Fibroblast of lung (primary cell): Measurements from ENCODE around the gene LYRM2. TPM values are rescaled to one million over a fixed set of nuclear protein-coding genes. Genes with fewer than 3 reads are reported as not detected.

ENCODE experiments used
- DNase-seq, 2 donors: peaks; one replicate each; pipeline versions ENCODE4 v3.0.0 to v3.0.0-alpha.2; 2010; ENCODE audit warnings: low read depth in 2 of 2
- H2AFZ ChIP-seq: 2 replicates; pipeline ENCODE4 v1.5.1; 2012; ENCODE audit warnings: low read length, control low read depth, inconsistent platforms
- H3K27ac ChIP-seq: 2 replicates; pipeline ENCODE4 v1.5.1; 2011; ENCODE audit warnings: low read length, control low read depth; ENCODE audit not compliant: insufficient read depth
- H3K27me3 ChIP-seq: 2 replicates; pipeline ENCODE4 v1.5.1; 2011; ENCODE audit warnings: mild to moderate bottlenecking, low read length; ENCODE audit not compliant: control insufficient read depth, insufficient read depth
- H3K36me3 ChIP-seq: 2 replicates; pipeline ENCODE4 v1.5.1; 2011; ENCODE audit warnings: low read length; ENCODE audit not compliant: control insufficient read depth, insufficient read depth
- H3K4me1 ChIP-seq: 2 replicates; pipeline ENCODE4 v1.5.1; 2011; ENCODE audit warnings: low read length; ENCODE audit not compliant: control insufficient read depth, insufficient read depth; ENCODE audit errors: extremely low read depth
- H3K4me2 ChIP-seq: 2 replicates; pipeline ENCODE4 v1.5.1; 2011; ENCODE audit warnings: low read length, control low read depth; ENCODE audit not compliant: insufficient read depth; ENCODE audit errors: extremely low read depth
- H3K4me3 ChIP-seq, 4 experiments: fragments of 200-600 bp in 1 of 4; sonication (generic) in 1 of 4; replicated peaks in 1 of 4; 2 replicates each; pipeline ENCODE4 v1.5.1; 2011 to 2016; ENCODE audit warnings: low read length in 4 of 4, low read depth in 3 of 4, mild to moderate bottlenecking in 3 of 4, control low read depth in 2 of 4, inconsistent platforms in 1 of 4, mixed read lengths in 1 of 4; ENCODE audit not compliant: insufficient read depth in 1 of 4; ENCODE audit errors: control extremely low read depth in 1 of 4
- H3K79me2 ChIP-seq: 2 replicates; pipeline ENCODE4 v1.5.1; 2012; ENCODE audit warnings: mild to moderate bottlenecking, low read length, inconsistent platforms; ENCODE audit not compliant: control insufficient read depth, insufficient read depth
- H3K9ac ChIP-seq: 2 replicates; pipeline ENCODE4 v1.5.1; 2011; ENCODE audit warnings: mild to moderate bottlenecking, low read length, control low read depth; ENCODE audit not compliant: insufficient read depth
- H3K9me3 ChIP-seq: 2 replicates; pipeline ENCODE4 v1.5.1; 2012; ENCODE audit warnings: low read depth, low read length; ENCODE audit not compliant: control insufficient read depth, insufficient read depth
- H4K20me1 ChIP-seq: 2 replicates; pipeline ENCODE4 v1.5.1; 2011; ENCODE audit warnings: low read length; ENCODE audit not compliant: control insufficient read depth, insufficient read depth; ENCODE audit errors: extremely low read depth
- EZH2 ChIP-seq: IDR thresholded peaks from 2 replicates; pipeline ENCODE4 v1.5.1; 2012; ENCODE audit warnings: low read length, control low read depth, mild to moderate bottlenecking; ENCODE audit errors: missing control alignments
- polyA plus RNA-seq, 2 donors: library from polyadenylated mRNA; depleted of rRNA in 1 of 2; stranded (reverse) in 1 of 2; unstranded in 1 of 2; fragments of >200 nt; gene quantifications; 2 replicates each; pipeline ENCODE4 v1.2.1, GENCODE V29; 2011 to 2012; ENCODE audit warnings: missing spikeins in 1 of 2
- total RNA-seq: library from RNA; depleted of rRNA; stranded (reverse); fragments of >200 nt; gene quantifications from 2 replicates; pipeline ENCODE4 v1.2.1, GENCODE V29; 2014
- TF ChIP-seq, protein P1 (sequence below), 2 donors: IDR thresholded peaks in 1 of 2; conservative IDR thresholded peaks in 1 of 2; 1 replicate in 1 of 2; 2 replicates in 1 of 2; pipeline ENCODE4 v1.5.1; 2011 to 2012; ENCODE audit warnings: low read length in 2 of 2, control low read depth in 1 of 2, inconsistent platforms in 1 of 2, low read depth in 1 of 2, mild to moderate bottlenecking in 1 of 2

The LYRM2 gene
- total and polyA plus RNA-seq, 2 donors (not counting 1 experiment from before 2014, with no cell fraction given): 27.4 to 66.1 TPM

DNA sequence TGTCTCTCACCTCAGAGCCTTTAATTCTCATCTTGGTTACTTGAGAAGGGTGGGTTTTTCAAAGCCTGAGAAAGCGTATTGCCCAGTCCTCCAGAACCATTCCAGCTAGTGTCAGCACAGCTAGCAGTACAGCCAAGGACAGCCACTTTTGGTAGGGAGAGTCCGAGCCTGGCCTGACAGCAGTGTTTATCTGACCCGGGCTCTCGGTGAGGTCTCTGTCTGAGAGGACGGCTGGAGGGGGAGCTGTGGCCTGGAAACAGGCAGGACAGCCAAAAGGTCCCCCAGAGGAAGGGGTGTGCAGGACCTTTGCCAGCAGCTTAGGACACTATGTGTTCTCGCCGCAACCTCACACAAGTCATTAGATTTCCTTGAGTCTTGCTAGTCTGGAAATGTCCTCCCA is 38.8 kb downstream of the LYRM2 start:
- Histone ChIP-seq H3K4me3 (no peak overlapping the region), H3K27me3 (no peaks in the 10 kb centered on the region), H4K20me1 (no peaks in the 10 kb centered on the region), H3K4me1 (no peaks in the 10 kb centered on the region), H3K79me2 (no peaks in the 10 kb centered on the region), H3K36me3 (no peaks in the 10 kb centered on the region), H3K4me2 (no peak overlapping the region), H3K9me3 (no peaks in the 10 kb centered on the region), H3K27ac (no peak overlapping the region), H3K9ac (no peak overlapping the region), H2AFZ (no peak overlapping the region)
- TF ChIP-seq EZH2: no peak
- TF ChIP-seq, protein P1, sequence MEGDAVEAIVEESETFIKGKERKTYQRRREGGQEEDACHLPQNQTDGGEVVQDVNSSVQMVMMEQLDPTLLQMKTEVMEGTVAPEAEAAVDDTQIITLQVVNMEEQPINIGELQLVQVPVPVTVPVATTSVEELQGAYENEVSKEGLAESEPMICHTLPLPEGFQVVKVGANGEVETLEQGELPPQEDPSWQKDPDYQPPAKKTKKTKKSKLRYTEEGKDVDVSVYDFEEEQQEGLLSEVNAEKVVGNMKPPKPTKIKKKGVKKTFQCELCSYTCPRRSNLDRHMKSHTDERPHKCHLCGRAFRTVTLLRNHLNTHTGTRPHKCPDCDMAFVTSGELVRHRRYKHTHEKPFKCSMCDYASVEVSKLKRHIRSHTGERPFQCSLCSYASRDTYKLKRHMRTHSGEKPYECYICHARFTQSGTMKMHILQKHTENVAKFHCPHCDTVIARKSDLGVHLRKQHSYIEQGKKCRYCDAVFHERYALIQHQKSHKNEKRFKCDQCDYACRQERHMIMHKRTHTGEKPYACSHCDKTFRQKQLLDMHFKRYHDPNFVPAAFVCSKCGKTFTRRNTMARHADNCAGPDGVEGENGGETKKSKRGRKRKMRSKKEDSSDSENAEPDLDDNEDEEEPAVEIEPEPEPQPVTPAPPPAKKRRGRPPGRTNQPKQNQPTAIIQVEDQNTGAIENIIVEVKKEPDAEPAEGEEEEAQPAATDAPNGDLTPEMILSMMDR (conservative IDR thresholded peaks at IDR 0.05 in 1 of 2, IDR thresholded peaks at IDR 0.05 in 1 of 2; ENCODE audit: low read depth in 1 of 2, low read length in 2 of 2): no peak
- no peak for DNase-seq

DNA sequence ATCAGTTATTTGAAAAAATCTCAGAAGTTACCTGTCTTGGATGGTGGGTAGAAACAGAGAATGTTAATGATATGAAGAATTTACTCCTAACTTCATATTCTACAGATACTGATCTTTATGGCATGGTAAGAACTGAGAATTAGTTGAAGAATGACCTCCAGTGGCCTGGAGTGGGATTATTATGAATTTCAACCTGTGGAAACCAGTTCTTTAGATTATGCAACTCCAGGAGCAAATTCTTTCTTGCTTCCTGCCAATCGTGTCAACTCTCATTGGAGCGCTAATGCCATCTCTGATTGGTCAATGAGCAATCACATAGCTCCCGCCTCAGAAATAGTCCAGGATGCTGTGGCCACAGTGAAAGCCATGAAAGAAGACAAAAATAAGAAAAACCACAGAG is 40.6 kb downstream of the LYRM2 start:
- TF ChIP-seq, protein P1 (conservative IDR thresholded peaks at IDR 0.05 in 1 of 2, IDR thresholded peaks at IDR 0.05 in 1 of 2; ENCODE audit: low read depth in 1 of 2, low read length in 2 of 2): no peak
- TF ChIP-seq EZH2: no peak
- Histone ChIP-seq H3K79me2 (no peaks in the 10 kb centered on the region), H3K4me1 (no peaks in the 10 kb centered on the region), H3K4me3 (no peak overlapping the region), H3K27me3 (no peaks in the 10 kb centered on the region), H3K27ac (no peak overlapping the region), H3K9me3 (no peaks in the 10 kb centered on the region), H2AFZ (no peak overlapping the region), H3K9ac (no peak overlapping the region), H4K20me1 (no peaks in the 10 kb centered on the region), H3K4me2 (no peak overlapping the region), H3K36me3 (no peaks in the 10 kb centered on the region)
- peak; percentile 6 to 31 for DNase-seq

DNA sequence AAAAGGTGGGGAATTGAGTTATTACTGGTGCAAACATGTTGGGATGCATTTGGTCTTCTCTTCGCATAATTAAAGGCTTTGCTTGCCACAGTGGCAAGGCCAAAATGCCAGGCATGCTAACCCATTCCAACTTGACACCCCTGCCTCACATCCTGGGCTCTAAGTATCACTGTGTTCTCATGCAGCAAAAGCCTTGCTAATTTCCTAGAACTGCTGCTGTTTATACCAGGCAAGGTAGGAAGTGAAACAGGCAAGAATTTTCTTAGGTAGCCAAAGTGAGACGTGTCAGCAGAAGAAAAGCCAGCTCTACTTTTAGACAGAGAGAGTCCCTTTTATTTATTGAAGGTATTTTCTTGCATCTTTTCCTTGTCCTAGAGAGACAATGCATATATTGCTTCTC is 41.2 kb downstream of the LYRM2 start:
- no peak for DNase-seq
- H3K4me2 ChIP-seq: no peak overlapping the region
- H3K9ac ChIP-seq: no peak overlapping the region
- no peaks in the 10 kb centered on the region for H3K9me3 ChIP-seq
- no peaks in the 10 kb centered on the region for H4K20me1 ChIP-seq
- no peak overlapping the region for H2AFZ ChIP-seq
- H3K36me3 ChIP-seq: no peaks in the 10 kb centered on the region
- H3K27ac ChIP-seq: no peak overlapping the region
- no peak overlapping the region for H3K4me3 ChIP-seq
- H3K27me3 ChIP-seq: no peaks in the 10 kb centered on the region
- TF ChIP-seq EZH2: no peak
- TF ChIP-seq, protein P1 (conservative IDR thresholded peaks at IDR 0.05 in 1 of 2, IDR thresholded peaks at IDR 0.05 in 1 of 2; ENCODE audit: low read depth in 1 of 2, low read length in 2 of 2): no peak
- no peaks in the 10 kb centered on the region for H3K4me1 ChIP-seq
- no peaks in the 10 kb centered on the region for H3K79me2 ChIP-seq
